SU-DHL-6 (cell line): ENCODE results near the gene STARD8.

Source experiments
- CTCF ChIP-seq: fragments of 200-600 bp; sonication (generic); IDR thresholded peaks from one replicate; pipeline ENCODE4 v1.5.1; 2017; ENCODE audit warnings: antibody characterized with exemption, mild to moderate bottlenecking, low read length, moderate library complexity; ENCODE audit not compliant: insufficient read depth, poor library complexity, severe bottlenecking
- EZH2phosphoT487 ChIP-seq: fragments of 200-600 bp; sonication (generic), shearing (Covaris generic); conservative IDR thresholded peaks from 2 replicates; pipeline ENCODE4 v1.6.1; 2018; ENCODE audit warnings: mild to moderate bottlenecking, antibody characterized with exemption, low read length, moderate library complexity, mixed read lengths

- TF ChIP-seq CTCF (no peak), EZH2phosphoT487 (no peak)
These were observed 35.3 kb downstream of the STARD8 start for GRCh38 chrX:68682790-68683189.
